Activated CD8-positive, alpha-beta memory T cell treated with anti-CD3 and anti-CD28 coated beads, Interleukin-2, amount 10 ng/mL, durations not matched to agents 7 days and 5 days (primary cell): Measurements from ENCODE around the gene DHX32. TPM values are rescaled to one million over a fixed set of nuclear protein-coding genes. Genes with fewer than 3 reads are reported as not detected.

Experiments
- ATAC-seq: fragments of 150-1000 bp; cut with Tn5 transposase; one replicate; pipeline ENCODE4 v1.10.0; 2021; ENCODE audit warnings: moderate library complexity
- CTCF ChIA-PET: fragments of 350-600 bp; sonication (Branson Sonifier 250); formaldehyde crosslinking; loops from one replicate; lab custom pipeline; 2021; ENCODE audit warnings: antibody characterized with exemption; lab: Charles Lee
- DNase-seq: peaks from one replicate; pipeline ENCODE4 v3.0.0-alpha.2; 2020
- H3K27ac Mint-ChIP-seq: one replicate; pipeline ENCODE4 v1.8.0; 2021; ENCODE audit warnings: mild to moderate bottlenecking, mixed read lengths
- H3K27me3 Mint-ChIP-seq: one replicate; pipeline ENCODE4 v1.8.0; 2021; ENCODE audit warnings: mixed read lengths
- H3K36me3 Mint-ChIP-seq: one replicate; pipeline ENCODE4 v1.8.0; 2021; ENCODE audit warnings: mild to moderate bottlenecking, mixed read lengths
- H3K4me1 Mint-ChIP-seq: one replicate; pipeline ENCODE4 v1.8.0; 2021; ENCODE audit warnings: mixed read lengths
- H3K4me3 Mint-ChIP-seq: one replicate; pipeline ENCODE4 v1.8.0; 2021; ENCODE audit warnings: mild to moderate bottlenecking, moderate library complexity, mixed read lengths
- H3K9me3 Mint-ChIP-seq: one replicate; pipeline ENCODE4 v1.8.0; 2022; ENCODE audit warnings: low read depth, mixed read lengths
- microRNA-seq: library from miRNA; unstranded; fragments of <30 nt; microRNA quantifications from one replicate; pipeline ENCODE4 v1.2.0, GENCODE V29; 2022
- total RNA-seq, 2 experiments: library from RNA; stranded (reverse); gene quantifications; one replicate each; pipeline ENCODE4 v1.2.3, GENCODE V29; 2021

DHX32 gene
- total RNA-seq, 2 experiments from 2014 or later: 12.1 to 16.0 TPM

DNA sequence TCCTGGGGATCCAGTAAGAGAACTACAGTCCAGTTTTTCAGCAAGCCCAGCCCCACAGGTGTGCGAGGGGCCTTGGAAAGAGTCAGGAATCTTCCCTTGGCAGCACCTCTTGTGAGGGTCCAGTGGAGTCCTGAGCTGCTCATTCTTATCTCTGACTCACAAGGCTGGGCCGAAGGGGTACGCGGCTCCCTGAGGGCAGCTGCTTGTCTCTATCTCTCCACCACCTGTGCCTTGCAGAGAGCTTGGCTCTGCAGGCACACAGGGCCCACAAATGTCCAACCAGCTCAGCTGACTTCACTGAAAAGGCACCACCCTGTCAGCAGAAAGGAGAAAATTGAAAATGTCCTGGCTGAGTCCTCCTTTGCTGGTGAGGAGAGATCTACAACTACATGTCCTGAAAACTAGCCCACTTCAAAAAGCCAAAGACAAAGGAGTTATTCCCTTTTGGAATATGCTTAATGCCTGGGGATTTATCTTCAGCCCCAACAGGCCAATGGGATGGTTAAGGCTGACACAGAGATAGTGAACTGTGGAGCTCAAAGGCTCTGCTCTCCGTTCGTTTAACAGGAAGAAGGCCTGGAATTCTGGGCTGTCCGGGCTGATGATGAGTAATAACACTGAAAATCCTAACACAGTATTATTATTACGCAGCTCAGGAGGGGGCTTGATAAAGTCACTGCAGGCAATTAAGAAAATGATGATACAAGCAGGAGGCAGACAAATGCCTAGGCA, 81.5 kb downstream of the DHX32 start:
- Mint-ChIP-seq H3K4me3 (no peak overlapping the region), H3K9me3 (no peaks in the 10 kb centered on the region), H3K36me3 (peaks cover 5% of the 10 kb centered on the region), H3K27ac (no peak overlapping the region), H3K27me3 (no peaks in the 10 kb centered on the region), H3K4me1 (no peaks in the 10 kb centered on the region)
- CTCF ChIA-PET: no interaction called here
- ATAC-seq (no peak), DNase-seq (no peak)

DNA sequence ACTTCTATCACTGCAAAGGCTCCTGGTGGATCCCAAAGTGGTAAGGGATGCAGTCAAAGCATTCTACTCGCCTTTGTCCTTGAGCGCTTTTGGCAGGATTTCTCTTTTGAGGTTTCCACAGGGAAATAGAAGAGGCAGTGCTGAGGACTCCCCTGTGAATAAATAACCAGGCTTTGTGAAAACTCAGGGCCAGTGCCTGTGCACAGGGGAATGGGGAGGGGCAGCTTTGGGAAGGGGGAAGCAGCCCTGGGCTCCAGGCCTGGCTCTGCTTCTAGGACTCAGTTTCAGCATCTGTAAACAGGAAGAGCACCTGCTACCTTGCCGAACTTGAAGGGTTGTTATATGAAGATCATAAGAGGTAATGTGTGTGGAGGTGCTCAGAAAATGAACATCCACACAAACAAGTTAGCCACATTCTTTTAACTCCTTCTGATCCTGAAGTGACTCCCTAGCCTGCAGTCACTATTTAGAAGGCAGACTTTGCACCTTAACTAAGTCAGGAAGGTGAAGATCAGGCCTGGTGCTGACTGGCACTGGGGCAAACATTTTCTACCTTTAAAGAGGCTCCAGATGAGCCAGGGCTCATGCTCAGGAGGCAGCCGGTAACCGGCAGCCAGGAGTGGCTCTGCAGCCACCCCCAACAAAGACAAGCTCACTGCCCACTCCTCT, 83.0 kb downstream of the DHX32 start:
- no peak for DNase-seq
- H3K4me3 Mint-ChIP-seq: no peak overlapping the region
- no peaks in the 10 kb centered on the region for H3K4me1 Mint-ChIP-seq
- CTCF ChIA-PET: no interaction called here
- ATAC-seq: no peak
- no peaks in the 10 kb centered on the region for H3K27me3 Mint-ChIP-seq
- H3K36me3 Mint-ChIP-seq: peaks cover 5% of the 10 kb centered on the region
- H3K27ac Mint-ChIP-seq: no peak overlapping the region
- H3K9me3 Mint-ChIP-seq: no peaks in the 10 kb centered on the region

GRCh38 chr10:125797424-125797823, 83.7 kb downstream of the DHX32 start:
- Mint-ChIP-seq H3K27ac (no peak overlapping the region), H3K9me3 (no peaks in the 10 kb centered on the region), H3K4me1 (no peaks in the 10 kb centered on the region), H3K36me3 (peaks cover 5% of the 10 kb centered on the region), H3K27me3 (no peaks in the 10 kb centered on the region), H3K4me3 (no peak overlapping the region)
- CTCF ChIA-PET: no interaction called here
- ATAC-seq: no peak
- DNase-seq: no peak

- H3K9me3 Mint-ChIP-seq: no peaks in the 10 kb centered on the region
- H3K27me3 Mint-ChIP-seq: no peaks in the 10 kb centered on the region
- H3K4me3 Mint-ChIP-seq: no peak overlapping the region
- no peaks in the 10 kb centered on the region for H3K4me1 Mint-ChIP-seq
- ATAC-seq (no peak), DNase-seq (no peak)
- H3K27ac Mint-ChIP-seq: no peak overlapping the region
- CTCF ChIA-PET: interaction anchor here (0.8 to 1.0 kb wide), 2 partner anchors 8 to 12 kb away, joined by 3 read pairs; no protein-coding TSS in a partner anchor
- H3K36me3 Mint-ChIP-seq: peaks cover 9% of the 10 kb centered on the region
Measured at GRCh38 chr10:125795637-125796190, 85.4 kb downstream of the DHX32 start.

DNA sequence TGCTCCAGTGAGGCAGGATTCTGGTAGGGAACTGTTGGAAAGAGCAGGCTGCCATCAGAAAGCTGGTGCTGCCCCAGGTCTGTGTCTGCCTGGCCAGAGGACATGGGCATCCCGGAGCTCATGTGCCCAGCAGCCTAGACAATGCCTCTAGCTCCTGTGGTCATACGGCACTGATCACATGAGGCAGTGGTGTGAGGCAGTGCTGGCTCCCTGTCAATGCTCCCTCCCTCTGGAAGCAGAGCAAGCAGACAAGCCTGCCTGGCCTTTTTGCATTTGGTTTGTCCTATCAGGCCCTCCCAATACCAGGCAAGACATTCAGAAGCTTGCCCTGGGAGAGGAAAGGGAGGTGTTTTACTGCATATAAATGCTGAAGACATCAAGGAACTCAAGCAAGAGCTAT, 86.0 kb downstream of the DHX32 start:
- Mint-ChIP-seq H3K9me3 (no peaks in the 10 kb centered on the region), H3K4me3 (no peak overlapping the region), H3K27ac (no peak overlapping the region), H3K27me3 (no peaks in the 10 kb centered on the region), H3K36me3 (peaks cover 8% of the 10 kb centered on the region), H3K4me1 (no peaks in the 10 kb centered on the region)
- CTCF ChIA-PET: interaction anchor here (0.8 to 1.0 kb wide), 2 partner anchors 9 to 13 kb away, joined by 3 read pairs; no protein-coding TSS in a partner anchor
- no peak for ATAC-seq
- DNase-seq: no peak

GRCh38 chr10:125792342-125793300, 88.5 kb downstream of the DHX32 start:
- ATAC-seq (no peak), DNase-seq (no peak)
- H3K4me1 Mint-ChIP-seq: peaks cover 13% of the 10 kb centered on the region
- CTCF ChIA-PET: interaction anchor here (1.0 kb wide), 1 partner anchor 16 kb away, joined by 3 read pairs; no protein-coding TSS in a partner anchor
- peaks cover 8% of the 10 kb centered on the region for H3K36me3 Mint-ChIP-seq
- no peak overlapping the region for H3K4me3 Mint-ChIP-seq
- no peaks in the 10 kb centered on the region for H3K9me3 Mint-ChIP-seq
- H3K27me3 Mint-ChIP-seq: no peaks in the 10 kb centered on the region
- H3K27ac Mint-ChIP-seq: no peak overlapping the region

DNA sequence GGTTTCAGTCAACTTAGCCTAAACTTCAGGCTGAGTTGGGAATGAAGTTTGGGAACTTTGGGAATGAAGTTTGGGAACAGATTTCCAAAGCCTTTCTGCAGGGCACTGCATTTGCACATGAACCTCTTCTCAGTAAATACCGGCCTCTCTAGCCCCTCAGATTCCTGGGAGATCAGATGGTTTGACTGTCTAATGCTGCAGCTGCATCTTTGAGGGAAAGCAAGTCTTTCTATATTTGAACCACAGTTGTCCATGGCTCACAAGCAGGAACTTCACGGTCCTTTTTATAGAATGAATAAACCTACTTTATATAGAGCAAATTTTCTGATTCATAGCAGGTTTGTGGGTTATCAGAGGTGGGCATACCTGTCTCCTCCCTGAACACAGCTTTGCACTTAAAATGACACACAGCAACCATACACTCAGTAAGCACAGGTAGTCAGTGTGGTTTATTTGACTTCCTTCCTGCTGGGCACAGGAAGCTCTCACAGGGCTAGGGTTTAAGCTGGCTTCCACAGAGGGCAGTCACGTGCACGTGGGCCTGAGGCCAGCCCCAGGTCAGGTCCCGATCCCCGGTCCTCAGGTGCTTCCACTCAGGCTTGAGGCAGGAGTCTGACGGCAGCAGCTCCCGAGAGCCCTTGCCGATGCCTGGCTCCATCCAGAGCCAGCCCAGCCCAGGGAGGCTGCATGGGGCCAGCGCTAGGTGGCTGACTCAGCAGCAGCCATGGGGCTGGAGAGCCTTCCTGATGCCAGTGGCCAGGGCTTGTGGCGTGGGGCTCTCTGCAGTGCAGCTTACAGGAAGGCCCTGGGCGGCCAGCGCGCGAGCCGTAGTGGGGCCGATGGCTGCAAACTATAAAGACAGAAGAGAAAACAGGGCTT, 92.7 kb downstream of the DHX32 start:
- Mint-ChIP-seq H3K27me3 (no peaks in the 10 kb centered on the region), H3K36me3 (peaks cover 7% of the 10 kb centered on the region), H3K9me3 (no peaks in the 10 kb centered on the region), H3K4me3 (no peak overlapping the region), H3K4me1 (peaks cover 14% of the 10 kb centered on the region), H3K27ac (peak overlapping the region; percentile 52)
- CTCF ChIA-PET: no interaction called here
- DNase-seq (peak; percentile 45), ATAC-seq (peak; percentile 72)

Small RNA genes within 50 kb of the gene (microRNA-seq; reads per million reads assigned to microRNA genes)
- 43.0 reads per million, percentile 55 among the genes with 10 or more reads in this experiment for gene MIR4484

Other genes with a start within 250 kb of the DHX32 start
- not detected for gene TEX36, start 198.1 kb downstream of the DHX32 start, total RNA-seq
- gene EDRF1, start 161.6 kb downstream of the DHX32 start, total RNA-seq: 10 to 100 TPM; 36.6 to 38.3 TPM
- gene MMP21, start 105.5 kb downstream of the DHX32 start, total RNA-seq: not detected
- gene UROS, start 58.0 kb downstream of the DHX32 start, total RNA-seq: 10 to 100 TPM; 43.8 to 57.9 TPM
- 10 to 100 TPM; 53.1 to 77.0 TPM for gene BCCIP, start 57.7 kb downstream of the DHX32 start, total RNA-seq
- under 1 TPM in 1 of 2 experiments, not detected in 1; 0.49 TPM for gene FANK1, start 15.3 kb upstream of the DHX32 start, total RNA-seq